ENCODE data around the gene MAPK8.

- TF ChIP-seq CTCF (IDR thresholded peaks at IDR 0.05) (no peak), EP300 (IDR thresholded peaks at IDR 0.05) (no peak)
Measured at GRCh38 chr10:48330269-48330668, 23.8 kb downstream of the MAPK8 start.
